HCT116 (cell line): ENCODE measurements around the gene CPLX3.

Experiments
- CEBPB ChIP-seq: IDR thresholded peaks from 2 replicates; pipeline ENCODE4 v1.6.1; 2012; ENCODE audit warnings: low read depth
- EZH2 ChIP-seq: fragments of 200-600 bp; sonication (generic); IDR thresholded peaks from 2 replicates; pipeline ENCODE4 v1.6.1; 2017; ENCODE audit warnings: antibody characterized with exemption, mixed run types
- EZH2phosphoT487 ChIP-seq: fragments of 200-600 bp; IDR thresholded peaks from 2 replicates; pipeline ENCODE4 v1.6.1; 2018; ENCODE audit warnings: antibody characterized with exemption, borderline replicate concordance
- POLR2A ChIP-seq: IDR thresholded peaks from 2 replicates; pipeline ENCODE4 v1.7.0; 2011; ENCODE audit warnings: borderline replicate concordance; ENCODE audit not compliant: insufficient read depth, insufficient read length; ENCODE audit errors: extremely low read depth
- POLR2AphosphoS5 ChIP-seq: IDR thresholded peaks from 2 replicates; pipeline ENCODE4 v1.6.1; 2011; ENCODE audit warnings: mild to moderate bottlenecking, low read depth, low read length, moderate library complexity
- REST ChIP-seq: IDR thresholded peaks from 2 replicates; pipeline ENCODE4 v1.6.1; 2012; ENCODE audit warnings: low read depth
- SIN3A ChIP-seq: IDR thresholded peaks from 2 replicates; pipeline ENCODE4 v1.6.1; 2012; ENCODE audit warnings: low read depth
- SP1 ChIP-seq: IDR thresholded peaks from 2 replicates; pipeline ENCODE4 v1.6.1; 2012; ENCODE audit warnings: low read depth
- YY1 ChIP-seq: IDR thresholded peaks from 2 replicates; pipeline ENCODE4 v1.6.1; 2011; ENCODE audit warnings: low read length, low read depth, moderate library complexity, mild to moderate bottlenecking; ENCODE audit not compliant: insufficient replicate concordance; ENCODE audit errors: extremely low read depth
- ZFX ChIP-seq: fragments of 450-650 bp; IDR thresholded peaks from 2 replicates; pipeline ENCODE4 v1.6.1; 2017
- ZNF274 ChIP-seq: fragments of 200-500 bp; sonication (Bioruptor generic); IDR thresholded peaks from 2 replicates; pipeline ENCODE4 v1.6.1; 2014; ENCODE audit warnings: mild to moderate bottlenecking, low read depth, low read length, inconsistent platforms
- TF ChIP-seq, protein P1 (sequence below): IDR thresholded peaks from 2 replicates; pipeline ENCODE4 v1.6.1; 2012
- TF ChIP-seq, protein P2 (sequence below): IDR thresholded peaks from 2 replicates; pipeline ENCODE4 v1.6.1; 2012
- TF ChIP-seq, protein P3 (sequence below), 3 experiments: fragments of 200-600 bp in 1 of 3; sonication (generic) in 1 of 3; IDR thresholded peaks in 2 of 3; conservative IDR thresholded peaks in 1 of 3; 2 replicates each; pipeline ENCODE4 v1.5.1; 2012 to 2017; ENCODE audit warnings: low read depth in 2 of 3, low read length in 2 of 3, antibody characterized with exemption in 1 of 3, borderline replicate concordance in 1 of 3, control low read depth in 1 of 3, mild to moderate bottlenecking in 1 of 3, mixed read lengths in 1 of 3, mixed run types in 1 of 3, moderate library complexity in 1 of 3; ENCODE audit not compliant: insufficient read depth in 1 of 3

- TF ChIP-seq ZFX (no peak), EZH2phosphoT487 (no peak), SP1 (no peak), YY1 (no peak), CEBPB (no peak), REST (no peak), POLR2AphosphoS5 (no peak), POLR2A (no peak), EZH2 (no peak), ZNF274 (no peak), SIN3A (no peak)
- TF ChIP-seq, protein P1, sequence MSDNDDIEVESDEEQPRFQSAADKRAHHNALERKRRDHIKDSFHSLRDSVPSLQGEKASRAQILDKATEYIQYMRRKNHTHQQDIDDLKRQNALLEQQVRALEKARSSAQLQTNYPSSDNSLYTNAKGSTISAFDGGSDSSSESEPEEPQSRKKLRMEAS, result no peak
- TF ChIP-seq, protein P2, sequence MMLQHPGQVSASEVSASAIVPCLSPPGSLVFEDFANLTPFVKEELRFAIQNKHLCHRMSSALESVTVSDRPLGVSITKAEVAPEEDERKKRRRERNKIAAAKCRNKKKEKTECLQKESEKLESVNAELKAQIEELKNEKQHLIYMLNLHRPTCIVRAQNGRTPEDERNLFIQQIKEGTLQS, result no peak
- TF ChIP-seq, protein P3, sequence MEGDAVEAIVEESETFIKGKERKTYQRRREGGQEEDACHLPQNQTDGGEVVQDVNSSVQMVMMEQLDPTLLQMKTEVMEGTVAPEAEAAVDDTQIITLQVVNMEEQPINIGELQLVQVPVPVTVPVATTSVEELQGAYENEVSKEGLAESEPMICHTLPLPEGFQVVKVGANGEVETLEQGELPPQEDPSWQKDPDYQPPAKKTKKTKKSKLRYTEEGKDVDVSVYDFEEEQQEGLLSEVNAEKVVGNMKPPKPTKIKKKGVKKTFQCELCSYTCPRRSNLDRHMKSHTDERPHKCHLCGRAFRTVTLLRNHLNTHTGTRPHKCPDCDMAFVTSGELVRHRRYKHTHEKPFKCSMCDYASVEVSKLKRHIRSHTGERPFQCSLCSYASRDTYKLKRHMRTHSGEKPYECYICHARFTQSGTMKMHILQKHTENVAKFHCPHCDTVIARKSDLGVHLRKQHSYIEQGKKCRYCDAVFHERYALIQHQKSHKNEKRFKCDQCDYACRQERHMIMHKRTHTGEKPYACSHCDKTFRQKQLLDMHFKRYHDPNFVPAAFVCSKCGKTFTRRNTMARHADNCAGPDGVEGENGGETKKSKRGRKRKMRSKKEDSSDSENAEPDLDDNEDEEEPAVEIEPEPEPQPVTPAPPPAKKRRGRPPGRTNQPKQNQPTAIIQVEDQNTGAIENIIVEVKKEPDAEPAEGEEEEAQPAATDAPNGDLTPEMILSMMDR (IDR thresholded peaks at IDR 0.05 in 2 of 3, conservative IDR thresholded peaks at IDR 0.05 in 1 of 3; ENCODE audit: borderline replicate concordance in 1 of 3, insufficient read depth in 1 of 3, low read depth in 2 of 3, low read length in 2 of 3), result no peak
Observed at GRCh38 chr15:74790080-74790916, 36.1 kb upstream of the CPLX3 start.
